PC-9 (cell line): Measurements from ENCODE around the gene AMPD2. TPM values are rescaled to one million over a fixed set of nuclear protein-coding genes. Genes with fewer than 3 reads are reported as not detected.

Experiments used
- BruUV-seq: library from RNA; stranded (reverse); fragments of 400-500 nt; replicated peaks from 2 replicates; lab custom pipeline; 2021; lab: Mats Ljungman, UMichigan
- CTCF ChIA-PET: fragments of 300-600 bp; sonication (Branson Sonifier 250); formaldehyde crosslinking; loops from one replicate; lab custom pipeline; 2022; ENCODE audit warnings: antibody characterized with exemption; lab: Charles Lee
- POLR2A ChIA-PET: fragments of 300-600 bp; sonication (Branson Sonifier 250); formaldehyde crosslinking; loops from one replicate; lab custom pipeline; 2022; ENCODE audit warnings: antibody characterized with exemption; ENCODE audit not compliant: unreplicated experiment; lab: Charles Lee
- DNase-seq, 2 experiments: peaks; one replicate each; pipeline versions ENCODE4 v3.0.0 to v3.0.0-alpha.2; 2015 to 2022; ENCODE audit warnings: mixed read lengths in 1 of 2
- H2AFZ ChIP-seq: fragments of 200-600 bp; sonication (generic); 2 replicates; pipeline ENCODE4 v1.8.1; 2017; ENCODE audit warnings: antibody characterized with exemption
- H3F3A ChIP-seq: fragments of 200-600 bp; sonication (generic); 2 replicates; pipeline ENCODE4 v1.8.1; 2017; ENCODE audit warnings: antibody characterized with exemption, mild to moderate bottlenecking, low read depth; ENCODE audit not compliant: insufficient read depth
- H3K27ac ChIP-seq: fragments of 200-600 bp; sonication (generic); 2 replicates; pipeline ENCODE4 v1.6.1; 2016; ENCODE audit warnings: mixed run types
- H3K27me3 ChIP-seq: fragments of 200-600 bp; sonication (generic); 2 replicates; pipeline ENCODE4 v1.6.1; 2016; ENCODE audit warnings: low read depth, mixed run types; ENCODE audit not compliant: insufficient read depth
- H3K36me3 ChIP-seq: fragments of 200-600 bp; sonication (generic); 2 replicates; pipeline ENCODE4 v1.6.1; 2016; ENCODE audit warnings: low read depth, mixed run types
- H3K4me1 ChIP-seq: fragments of 200-600 bp; sonication (generic); replicated peaks from 2 replicates; pipeline ENCODE4 v1.6.1; 2016; ENCODE audit warnings: mixed run types; ENCODE audit not compliant: insufficient read depth
- H3K4me2 ChIP-seq: fragments of 200-600 bp; sonication (generic); 2 replicates; pipeline ENCODE4 v1.6.1; 2017; ENCODE audit warnings: mixed run types
- H3K4me3 ChIP-seq: fragments of 200-600 bp; sonication (generic); 2 replicates; pipeline ENCODE4 v1.6.1; 2016; ENCODE audit warnings: mixed run types
- H3K79me2 ChIP-seq: fragments of 200-600 bp; sonication (generic); 2 replicates; pipeline ENCODE4 v1.6.1; 2017; ENCODE audit warnings: low read depth, mixed run types
- H3K9me2 ChIP-seq: fragments of 200-600 bp; sonication (generic); 2 replicates; pipeline ENCODE4 v1.8.1; 2017; ENCODE audit warnings: mild to moderate bottlenecking; ENCODE audit not compliant: insufficient read depth
- H3K9me3 ChIP-seq: fragments of 200-600 bp; sonication (generic); 2 replicates; pipeline ENCODE4 v1.8.1; 2016; ENCODE audit warnings: low read depth; ENCODE audit not compliant: insufficient read depth
- H4K20me1 ChIP-seq: fragments of 200-600 bp; sonication (generic); 2 replicates; pipeline ENCODE4 v1.8.1; 2017; ENCODE audit not compliant: insufficient read depth
- CTCF ChIP-seq: fragments of 200-600 bp; sonication (generic); conservative IDR thresholded peaks from 2 replicates; pipeline ENCODE4 v1.6.1; 2017; ENCODE audit warnings: mixed run types, antibody characterized with exemption, mild to moderate bottlenecking, moderate library complexity
- EZH2 ChIP-seq: fragments of 200-600 bp; sonication (generic); IDR thresholded peaks from 2 replicates; pipeline ENCODE4 v1.8.0; 2017; ENCODE audit warnings: antibody characterized with exemption, low read depth
- intact Hi-C: fragments of 100-400 bp; cut with micrococcal nuclease; formaldehyde crosslinking; loops from one replicate; pipeline ENCODE4 v1.10.0; 2022; ENCODE audit not compliant: unreplicated experiment
- total RNA-seq: library from RNA; stranded (reverse); gene quantifications from 2 replicates; pipeline ENCODE4 v1.2.3, GENCODE V29; 2021

Gene AMPD2
- total RNA-seq, 1 experiment from 2014 or later, result 66.7 TPM

GRCh38 chr1:109634292-109634691 is 14.7 kb downstream of the AMPD2 start:
- no peak overlapping the region for H2AFZ ChIP-seq
- no peak overlapping the region for H3K27ac ChIP-seq
- ChIA-PET POLR2A (no interaction called here), CTCF (no interaction called here)
- peaks cover 18% of the 10 kb centered on the region for H3K4me1 ChIP-seq
- H3K9me2 ChIP-seq, result no peaks in the 10 kb centered on the region
- H3K9me3 ChIP-seq, result no peaks in the 10 kb centered on the region
- no peaks in the 10 kb centered on the region for H4K20me1 ChIP-seq
- no peak overlapping the region for H3K4me2 ChIP-seq
- peak in 1 of 2 experiments; percentile 26 for DNase-seq
- no peaks in the 10 kb centered on the region for H3K27me3 ChIP-seq
- H3F3A ChIP-seq, result peaks cover 18% of the 10 kb centered on the region; the same call in 1 of the 2 replicates
- peaks cover 11% of the 10 kb centered on the region for H3K36me3 ChIP-seq
- intact Hi-C loops, result no loop called here
- no peaks in the 10 kb centered on the region for H3K79me2 ChIP-seq
- TF ChIP-seq CTCF (no peak), EZH2 (no peak)
- BruUV-seq, result no TSS peak
- H3K4me3 ChIP-seq, result no peak overlapping the region

DNA sequence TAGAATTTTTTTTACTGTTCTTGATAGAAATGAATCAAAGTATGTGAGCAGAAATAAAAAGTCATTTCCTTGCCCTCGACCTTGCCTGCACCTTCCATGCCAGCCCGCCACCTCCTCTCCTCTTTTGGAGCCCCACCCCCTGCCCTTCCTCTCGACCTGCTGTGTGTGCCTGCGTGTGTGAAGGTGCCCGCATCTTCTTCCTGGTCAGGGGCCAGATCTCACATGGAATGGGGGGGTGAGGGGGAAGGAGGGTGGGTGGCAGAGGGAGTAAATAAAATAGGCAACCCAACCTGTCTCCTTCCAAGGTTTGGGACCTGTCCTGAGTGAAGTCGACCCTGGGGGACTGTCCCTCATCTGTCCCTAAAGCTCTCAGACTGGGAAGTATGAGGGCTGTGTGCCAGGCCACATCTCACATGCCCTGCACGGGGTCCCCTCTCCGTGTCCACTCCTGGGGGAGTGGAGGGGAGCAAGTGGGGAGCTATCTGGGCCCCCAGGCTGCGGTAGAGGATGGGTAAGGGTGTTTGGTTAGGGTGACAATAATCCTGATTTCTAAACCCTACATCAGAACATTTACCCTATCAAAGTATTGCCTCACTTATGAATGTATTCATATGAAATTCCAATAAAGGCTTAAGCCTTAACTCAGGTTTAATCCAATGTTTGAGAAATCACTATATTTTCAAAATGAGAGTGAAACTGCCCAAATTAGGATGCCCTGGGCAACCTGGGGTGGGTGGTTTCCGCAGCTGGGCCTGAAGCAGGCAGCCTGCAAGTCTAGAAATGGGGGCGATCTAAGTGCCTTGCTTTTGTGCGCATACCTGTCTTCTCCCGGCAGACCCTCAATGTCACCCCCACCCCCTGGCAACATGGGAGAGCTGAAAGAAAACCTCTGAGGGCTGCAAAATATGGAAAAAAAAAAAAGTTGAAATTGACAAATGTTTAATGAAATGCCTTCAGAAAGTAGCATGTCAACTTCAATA is 15.4 kb downstream of the AMPD2 start:
- no peak for TF ChIP-seq CTCF
- no peak for TF ChIP-seq EZH2
- Histone ChIP-seq H3K4me3 (no peak overlapping the region), H3K79me2 (no peaks in the 10 kb centered on the region), H3K9me2 (no peaks in the 10 kb centered on the region), H3K36me3 (peaks cover 8% of the 10 kb centered on the region), H2AFZ (no peak overlapping the region), H3K27ac (no peak overlapping the region), H3K4me2 (no peak overlapping the region), H3K4me1 (peaks cover 18% of the 10 kb centered on the region), H3F3A (peaks cover 18% of the 10 kb centered on the region; the same call in 1 of the 2 replicates), H3K9me3 (no peaks in the 10 kb centered on the region), H3K27me3 (no peaks in the 10 kb centered on the region), H4K20me1 (no peaks in the 10 kb centered on the region)
- intact Hi-C loops, result no loop called here
- BruUV-seq, result no TSS peak
- CTCF ChIA-PET, result interaction anchor here (2.5 kb wide), 1 partner anchor 16 kb away, joined by 6 read pairs; no protein-coding TSS in a partner anchor
- POLR2A ChIA-PET, result interaction anchor here (0.7 kb wide), 1 partner anchor 86 kb away, joined by 6 read pairs; no protein-coding TSS in a partner anchor
- peak in 1 of 2 experiments; percentile 30 for DNase-seq

GRCh38 chr1:109635862-109636200 is 16.2 kb downstream of the AMPD2 start:
- intact Hi-C loops, result loop anchor here (1.0 kb wide), 2 partner anchors 90 to 348 kb away; partner anchors contain the start of gene AHCYL1
- no peak for TF ChIP-seq EZH2
- no peak for TF ChIP-seq CTCF
- Histone ChIP-seq H4K20me1 (no peaks in the 10 kb centered on the region), H3K4me1 (peaks cover 18% of the 10 kb centered on the region), H3K27me3 (no peaks in the 10 kb centered on the region), H3F3A (peaks cover 18% of the 10 kb centered on the region; the same call in 1 of the 2 replicates), H3K4me2 (peak overlapping the region; percentile 49), H3K9me2 (no peaks in the 10 kb centered on the region), H3K9me3 (no peaks in the 10 kb centered on the region), H2AFZ (no peak overlapping the region), H3K36me3 (peaks cover 5% of the 10 kb centered on the region; the same call in 1 of the 2 replicates), H3K79me2 (no peaks in the 10 kb centered on the region), H3K4me3 (no peak overlapping the region), H3K27ac (peak overlapping the region; percentile 52)
- ChIA-PET CTCF (interaction anchor here (0.6 to 2.5 kb wide), 7 partner anchors 15 to 348 kb away, joined by 3 to 12 read pairs (median 5); no protein-coding TSS in a partner anchor), POLR2A (interaction anchor here (0.6 to 0.7 kb wide), 2 partner anchors 87 to 138 kb away, joined by 3 to 6 read pairs; no protein-coding TSS in a partner anchor)
- no peak for DNase-seq
- no TSS peak for BruUV-seq
